IMR-90 (cell line): ENCODE data around the gene SLX4. TPM values are rescaled to one million over a fixed set of nuclear protein-coding genes. Genes with fewer than 3 reads are reported as not detected.
"Not testable (repeated sequence)": the region's sequence is repeated elsewhere in the genome, so short reads cannot be mapped to it uniquely, and the experiment has no call there.

Experiments used
- ATAC-seq: fragments of 200-7000 bp; cut with Tn5 transposase; 2 replicates; pipeline ENCODE4 v1.9.1; 2020; ENCODE audit warnings: low read depth, mild to moderate bottlenecking, moderate library complexity
- BruUV-seq: library from RNA; stranded (reverse); fragments of 400-500 nt; replicated peaks from 2 replicates; lab custom pipeline; 2021; lab: Mats Ljungman, UMichigan
- CTCF ChIA-PET: fragments of 300-600 bp; formaldehyde crosslinking; extraction: SDS; loops from one replicate; lab custom pipeline; 2021; ENCODE audit warnings: antibody characterized with exemption; lab: Yijun Ruan, JAX
- POLR2A ChIA-PET: fragments of 300-600 bp; sonication (Branson Sonifier 250); formaldehyde crosslinking; loops from one replicate; lab custom pipeline; 2022; ENCODE audit warnings: antibody characterized with exemption; ENCODE audit not compliant: unreplicated experiment; lab: Charles Lee
- DNase-seq: peaks from one replicate; pipeline ENCODE4 v3.0.0; 2013
- H2AFZ ChIP-seq: replicated peaks from 2 replicates; pipeline ENCODE3; 2013; ENCODE audit warnings: low read length, mild to moderate bottlenecking; ENCODE audit not compliant: poor library complexity
- H2AK5ac ChIP-seq: 2 replicates; pipeline ENCODE4 v1.6.1; 2013; ENCODE audit warnings: low read depth, low read length, inconsistent platforms
- H2AK9ac ChIP-seq: replicated peaks from 2 replicates; pipeline ENCODE3; 2013; ENCODE audit warnings: mild to moderate bottlenecking, low read depth, low read length, moderate library complexity; ENCODE audit not compliant: poor library complexity
- H2BK120ac ChIP-seq: 2 replicates; pipeline ENCODE4 v1.6.1; 2013; ENCODE audit warnings: low read depth, low read length, inconsistent platforms
- H2BK15ac ChIP-seq: 3 replicates; pipeline ENCODE4 v1.6.1; 2013; ENCODE audit warnings: low read depth, low read length, inconsistent platforms
- H2BK20ac ChIP-seq: 2 replicates; pipeline ENCODE4 v1.6.1; 2013; ENCODE audit warnings: low read depth, mild to moderate bottlenecking, inconsistent platforms, low read length, moderate library complexity
- H2BK5ac ChIP-seq: 2 replicates; pipeline ENCODE4 v1.6.1; 2013; ENCODE audit warnings: mild to moderate bottlenecking, low read depth, low read length, inconsistent platforms; ENCODE audit not compliant: poor library complexity, severe bottlenecking
- H3K14ac ChIP-seq: replicated peaks from 2 replicates; pipeline ENCODE4 v1.6.1; 2013; ENCODE audit warnings: low read depth, low read length, inconsistent platforms
- H3K18ac ChIP-seq: 2 replicates; pipeline ENCODE4 v1.6.1; 2013; ENCODE audit warnings: low read depth, low read length, control low read depth
- H3K23ac ChIP-seq: 2 replicates; pipeline ENCODE4 v1.6.1; 2013; ENCODE audit warnings: low read depth, low read length, inconsistent platforms
- H3K27ac ChIP-seq: 2 replicates; pipeline ENCODE4 v1.5.1; 2013; ENCODE audit warnings: mild to moderate bottlenecking, control low read depth, low read length; ENCODE audit not compliant: insufficient read depth
- H3K27me3 ChIP-seq: 2 replicates; pipeline ENCODE4 v1.6.1; 2013; ENCODE audit warnings: low read length; ENCODE audit not compliant: control insufficient read depth, insufficient read depth
- H3K36me3 ChIP-seq: 2 replicates; pipeline ENCODE4 v1.6.1; 2013; ENCODE audit warnings: low read length, mixed read lengths; ENCODE audit not compliant: control insufficient read depth, insufficient read depth
- H3K4ac ChIP-seq: 2 replicates; pipeline ENCODE4 v1.6.1; 2013; ENCODE audit warnings: low read depth, low read length, inconsistent platforms
- H3K4me1 ChIP-seq: 2 replicates; pipeline ENCODE4 v1.6.1; 2013; ENCODE audit warnings: low read length, mixed read lengths; ENCODE audit not compliant: control insufficient read depth, insufficient read depth
- H3K4me2 ChIP-seq: 2 replicates; pipeline ENCODE4 v1.6.1; 2013; ENCODE audit warnings: low read depth, mild to moderate bottlenecking, control low read depth, low read length, moderate library complexity
- H3K4me3 ChIP-seq: 2 replicates; pipeline ENCODE4 v1.5.1; 2013; ENCODE audit warnings: low read depth, mild to moderate bottlenecking, control low read depth, low read length, moderate library complexity; ENCODE audit not compliant: insufficient read depth
- H3K56ac ChIP-seq: 2 replicates; pipeline ENCODE4 v1.6.1; 2013; ENCODE audit warnings: low read length, inconsistent platforms; ENCODE audit not compliant: insufficient read depth; ENCODE audit errors: extremely low read depth
- H3K79me1 ChIP-seq, 2 experiments: 2 replicates each; pipeline ENCODE4 v1.6.1; 2013; ENCODE audit warnings: low read length in 2 of 2, inconsistent platforms in 1 of 2, low read depth in 1 of 2
- H3K9ac ChIP-seq: 2 replicates; pipeline ENCODE4 v1.6.1; 2013; ENCODE audit warnings: low read depth, low read length, control low read depth
- H3K9me1 ChIP-seq: 2 replicates; pipeline ENCODE4 v1.6.1; 2013; ENCODE audit warnings: low read length, inconsistent platforms; ENCODE audit not compliant: insufficient read depth
- H3K9me3 ChIP-seq: 2 replicates; pipeline ENCODE4 v1.6.1; 2013; ENCODE audit warnings: low read length; ENCODE audit not compliant: control insufficient read depth, insufficient read depth
- H4K20me1 ChIP-seq: 2 replicates; pipeline ENCODE4 v1.6.1; 2013; ENCODE audit warnings: low read length, inconsistent platforms; ENCODE audit not compliant: insufficient read depth
- H4K5ac ChIP-seq: 2 replicates; pipeline ENCODE4 v1.6.1; 2013; ENCODE audit warnings: mild to moderate bottlenecking, low read depth, low read length, control low read depth
- H4K8ac ChIP-seq, 2 experiments: 2 replicates each; pipeline ENCODE4 v1.6.1; 2013; ENCODE audit warnings: low read depth in 2 of 2, low read length in 2 of 2, control low read depth in 1 of 2, inconsistent platforms in 1 of 2
- H4K91ac ChIP-seq: 2 replicates; pipeline ENCODE4 v1.6.1; 2013; ENCODE audit warnings: low read depth, low read length, inconsistent platforms; ENCODE audit not compliant: insufficient read depth
- BHLHE40 ChIP-seq: fragments of 150-350 bp; IDR thresholded peaks from 2 replicates; pipeline ENCODE4 v1.6.1; 2016; ENCODE audit warnings: mild to moderate bottlenecking, low read depth, low read length
- RFX5 ChIP-seq: IDR thresholded peaks from 2 replicates; pipeline ENCODE4 v1.8.0; 2012; ENCODE audit warnings: low read depth, mild to moderate bottlenecking, low read length, moderate library complexity
- WGBS, 2 experiments: methylation state at CpG; one replicate each; pipeline versions ENCODE4 v1.1.5 to v1.1.7; 2013; ENCODE audit warnings: missing lambda C conversion rate in 2 of 2; ENCODE audit not compliant: insufficient read length in 1 of 2; ENCODE audit errors: extremely low coverage in 2 of 2; 5-methylcytosine and 5-hydroxymethylcytosine counted together
- dilution Hi-C: fragments of 300-500 bp; cut with HindIII; formaldehyde crosslinking; loops from one replicate; pipeline ENCODE4 v1.14.3; 2018; ENCODE audit warnings: low sequenced_read_pairs; ENCODE audit not compliant: unreplicated experiment
- in situ Hi-C: fragments of 300-500 bp; cut with MboI; formaldehyde crosslinking; loops from 3 replicates; pipeline ENCODE4 v1.14.3; 2019; ENCODE audit warnings: low sequenced_read_pairs, inconsistent platforms, mixed read lengths
- intact Hi-C: fragments of 100-400 bp; cut with micrococcal nuclease; formaldehyde crosslinking; loops from 2 replicates; pipeline ENCODE4 v1.10.0; 2022
- polyA plus RNA-seq, 3 experiments: library from polyadenylated mRNA; depleted of rRNA; stranded (reverse); fragments of >200 nt; gene quantifications; 2 replicates each; pipeline ENCODE4 v1.2.3, GENCODE V29; 2012; ENCODE audit warnings: low replicate concordance in 1 of 3
- total RNA-seq: library from RNA; depleted of rRNA; stranded (reverse); fragments of >200 nt; gene quantifications from 2 replicates; pipeline ENCODE4 v1.2.3, GENCODE V29; 2012

SLX4 gene
- total and polyA plus RNA-seq, 2 of the 4 experiments (the other 2 are of a cell fraction): 1.3 to 3.1 TPM

- Histone ChIP-seq H2AK5ac (no peak overlapping the region), H3K4me2 (no peak overlapping the region), H2AFZ (no peak overlapping the region), H4K91ac (no peak overlapping the region), H2BK15ac (no peak overlapping the region), H2BK20ac (no peak overlapping the region), H3K18ac (no peak overlapping the region), H2BK5ac (no peak overlapping the region), H3K9me3 (no peaks in the 10 kb centered on the region), H3K23ac (no peak overlapping the region), H4K20me1 (peaks cover 10% of the 10 kb centered on the region), H3K9ac (no peak overlapping the region), H3K27me3 (no peaks in the 10 kb centered on the region), H3K4ac (no peak overlapping the region), H3K79me1 (peaks cover 0 to 12% of the 10 kb centered on the region in 2 experiments; a peak in 1 of 4 replicates), H3K56ac (no peak overlapping the region), H2AK9ac (no peak overlapping the region), H4K5ac (no peak overlapping the region), H3K4me3 (no peak overlapping the region), H3K14ac (no peak overlapping the region), H3K4me1 (no peaks in the 10 kb centered on the region), H4K8ac (no peak overlapping the region), H3K27ac (no peak overlapping the region), H2BK120ac (no peak overlapping the region), H3K36me3 (peaks cover 59% of the 10 kb centered on the region), H3K9me1 (peaks cover 10% of the 10 kb centered on the region; the same call in 1 of the 2 replicates)
- WGBS, 2 experiments: 89% methylated on average over 17 of the region's 42 CpGs; no CpG with 5 or more reads in 1 of the 2 experiments
- TF ChIP-seq RFX5 (no peak), BHLHE40 (no peak)
- ATAC-seq: no peak
- BruUV-seq: no TSS peak
- intact Hi-C loops (no loop called here), in situ Hi-C loops (no loop called here), dilution Hi-C loops (no loop called here)
- ChIA-PET CTCF (no interaction called here), POLR2A (no interaction called here)
- DNase-seq: no peak
Observed at GRCh38 chr16:3656491-3657468, 45.4 kb upstream of the SLX4 start.

- H4K91ac ChIP-seq, ATAC-seq, H3K9me1 ChIP-seq, H3K4me2 ChIP-seq, H3K9ac ChIP-seq, dilution Hi-C loops, H3K4me3 ChIP-seq, H3K18ac ChIP-seq, H2BK20ac ChIP-seq, H4K20me1 ChIP-seq, H3K23ac ChIP-seq, H3K4ac ChIP-seq, CTCF ChIA-PET, H3K56ac ChIP-seq, H4K5ac ChIP-seq, H3K27me3 ChIP-seq, in situ Hi-C loops, H2AFZ ChIP-seq, POLR2A ChIA-PET, H2AK9ac ChIP-seq, H4K8ac ChIP-seq, H2BK120ac ChIP-seq, H3K27ac ChIP-seq, H3K14ac ChIP-seq, BruUV-seq, H2AK5ac ChIP-seq, DNase-seq, H3K9me3 ChIP-seq, H2BK15ac ChIP-seq, H3K4me1 ChIP-seq, intact Hi-C loops, H2BK5ac ChIP-seq: not testable (repeated sequence)
- no CpG with 5 or more reads among the region's 10 CpGs for WGBS, 2 experiments
- Histone ChIP-seq H3K36me3 (peaks cover 59% of the 10 kb centered on the region), H3K79me1 (peaks cover 0 to 12% of the 10 kb centered on the region in 2 experiments; a peak in 1 of 4 replicates)
Observed at GRCh38 chr16:3656160-3656490, 44.7 kb upstream of the SLX4 start.
